Measurements from ENCODE around the gene SLC39A7.

Gene SLC39A7

GRCh38 chr6:33171016-33171879 lies 29.4 kb upstream of the SLC39A7 start:
- DNase-seq, result no peak

- no peak for DNase-seq
These were observed 28.6 kb upstream of the SLC39A7 start for GRCh38 chr6:33171880-33172687.

DNA sequence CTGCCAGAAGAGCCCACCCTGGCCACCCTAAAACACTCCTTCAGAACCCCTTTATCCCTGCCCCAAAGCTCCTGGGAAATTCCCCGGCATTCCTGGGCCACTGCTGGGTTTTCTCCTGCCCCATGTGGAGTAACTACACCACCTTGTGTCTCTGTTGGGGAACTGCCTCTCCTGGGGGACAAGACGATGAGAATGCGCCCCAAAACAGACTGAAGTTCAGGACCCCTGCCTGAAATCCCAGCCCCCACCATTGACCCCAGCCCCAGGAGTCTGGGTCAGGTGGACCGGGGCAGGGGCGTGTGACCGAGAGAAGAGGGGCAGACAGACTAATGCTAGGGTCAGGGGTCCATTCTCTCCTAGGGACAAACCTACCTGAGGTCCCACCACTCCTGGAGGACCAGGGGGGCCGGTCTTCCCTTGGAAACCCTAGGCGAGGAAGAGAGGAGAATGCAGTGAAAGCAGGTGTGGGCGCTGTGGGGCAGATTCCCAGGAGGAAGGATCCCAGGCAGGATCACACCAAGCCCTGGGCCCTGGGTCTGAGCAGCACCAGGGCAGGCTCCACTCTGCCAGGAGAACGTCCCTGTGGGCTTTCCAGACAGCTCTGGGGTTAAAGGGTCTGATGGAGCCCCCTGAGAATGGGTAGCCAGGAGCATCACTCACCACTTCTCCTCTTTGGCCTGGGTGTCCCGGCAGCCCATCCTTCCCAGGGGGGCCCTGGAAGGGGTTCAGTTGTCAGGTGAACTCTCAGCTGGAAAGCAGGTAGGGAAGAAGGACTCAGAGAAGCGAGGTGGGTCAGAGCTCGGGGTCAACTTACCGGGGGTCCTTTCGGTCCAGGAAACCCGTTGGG lies 27.8 kb upstream of the SLC39A7 start:
- peak; percentile 25 for DNase-seq

DNA sequence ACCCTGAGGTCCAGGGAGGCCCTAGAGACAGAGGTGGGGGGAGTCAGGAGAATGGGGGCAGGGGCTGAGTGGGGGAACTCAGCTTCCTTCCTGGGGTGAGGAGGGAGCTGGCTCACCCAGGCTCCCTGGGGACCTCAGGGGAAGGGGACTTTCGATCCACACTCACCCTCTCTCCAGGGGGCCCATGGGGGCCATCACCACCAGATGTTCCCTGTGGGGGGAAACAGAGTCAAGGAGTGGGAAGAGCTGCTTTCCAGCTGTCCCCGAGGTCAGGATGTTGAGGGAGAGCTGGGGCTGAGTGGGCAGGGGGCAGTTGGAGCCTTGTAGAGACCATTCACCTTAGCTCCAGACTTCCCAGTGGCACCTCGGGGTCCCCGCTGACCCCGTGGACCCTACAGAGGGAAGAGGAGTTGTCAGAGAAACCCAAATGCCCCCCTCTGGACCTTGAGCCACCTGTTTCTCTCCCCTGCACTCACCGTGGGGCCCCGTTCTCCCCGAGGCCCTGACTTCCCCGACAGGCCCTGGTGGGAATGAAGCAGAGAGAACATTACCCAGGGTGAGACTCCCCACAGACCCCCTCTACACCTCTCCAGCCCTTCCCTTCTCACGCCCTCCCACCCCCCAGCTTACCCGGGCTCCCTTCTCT lies 27.0 kb upstream of the SLC39A7 start:
- DNase-seq, result no peak

GRCh38 chr6:33174784-33175183 lies 25.9 kb upstream of the SLC39A7 start:
- no peak for DNase-seq

GRCh38 chr6:33175436-33176069 lies 25.1 kb upstream of the SLC39A7 start:
- DNase-seq, result peak; percentile 16

- DNase-seq, result no peak
These were observed 23.8 kb upstream of the SLC39A7 start for GRCh38 chr6:33176906-33177305.

GRCh38 chr6:33177552-33178446 lies 22.9 kb upstream of the SLC39A7 start:
- no peak for DNase-seq

GRCh38 chr6:33178755-33179475 lies 21.8 kb upstream of the SLC39A7 start:
- DNase-seq, result no peak

DNA sequence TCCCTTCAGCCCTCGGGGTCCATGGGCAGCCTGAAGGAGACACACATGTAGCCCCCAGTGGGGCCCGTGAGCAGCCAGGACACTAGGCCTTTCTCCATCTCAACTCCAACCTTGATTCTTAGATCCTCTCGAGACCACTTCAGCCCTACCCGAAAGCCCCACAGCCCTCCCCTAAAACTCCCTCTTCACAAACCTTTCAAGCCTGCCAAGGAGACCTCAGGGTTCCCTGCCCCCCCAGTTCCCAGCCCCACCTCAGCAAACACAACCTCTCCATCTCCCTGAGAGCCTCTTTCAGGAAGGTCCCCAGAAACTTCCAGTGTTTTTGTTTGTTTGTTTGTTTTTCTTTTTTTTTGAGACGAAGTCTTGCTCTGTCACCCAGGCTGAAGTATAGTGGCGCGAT lies 19.5 kb upstream of the SLC39A7 start:
- DNase-seq, result no peak

DNA sequence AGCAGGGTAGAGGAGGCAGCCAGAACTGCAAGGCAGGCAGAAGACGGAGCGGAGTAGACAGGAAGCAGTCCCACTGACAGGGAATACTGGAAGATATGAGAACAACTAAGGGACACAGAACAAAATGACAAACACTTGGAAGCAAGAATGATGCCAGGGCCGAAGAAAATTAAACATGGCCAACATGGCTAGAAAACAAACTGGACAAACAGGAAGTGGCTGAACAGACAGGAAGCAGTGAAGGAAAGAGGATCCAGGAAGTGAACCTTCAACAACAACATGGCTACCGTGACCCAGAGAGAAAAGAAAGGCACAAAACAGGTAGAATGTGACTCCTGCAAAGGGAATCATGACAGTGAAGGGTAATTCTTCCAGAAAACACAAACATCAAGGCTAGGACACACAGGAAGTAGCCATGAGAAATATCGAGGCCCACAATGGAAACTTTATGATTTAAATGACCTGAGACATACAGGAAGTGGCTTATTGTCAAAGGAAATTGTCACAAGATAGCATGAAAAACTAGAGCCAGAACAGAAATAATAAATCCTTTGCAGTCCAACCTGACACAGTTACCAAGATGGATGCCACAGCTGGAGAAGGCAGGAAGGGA lies 17.5 kb upstream of the SLC39A7 start:
- no peak for DNase-seq

- no peak for DNase-seq
These were observed 15.5 kb upstream of the SLC39A7 start for GRCh38 chr6:33185190-33185589.

DNA sequence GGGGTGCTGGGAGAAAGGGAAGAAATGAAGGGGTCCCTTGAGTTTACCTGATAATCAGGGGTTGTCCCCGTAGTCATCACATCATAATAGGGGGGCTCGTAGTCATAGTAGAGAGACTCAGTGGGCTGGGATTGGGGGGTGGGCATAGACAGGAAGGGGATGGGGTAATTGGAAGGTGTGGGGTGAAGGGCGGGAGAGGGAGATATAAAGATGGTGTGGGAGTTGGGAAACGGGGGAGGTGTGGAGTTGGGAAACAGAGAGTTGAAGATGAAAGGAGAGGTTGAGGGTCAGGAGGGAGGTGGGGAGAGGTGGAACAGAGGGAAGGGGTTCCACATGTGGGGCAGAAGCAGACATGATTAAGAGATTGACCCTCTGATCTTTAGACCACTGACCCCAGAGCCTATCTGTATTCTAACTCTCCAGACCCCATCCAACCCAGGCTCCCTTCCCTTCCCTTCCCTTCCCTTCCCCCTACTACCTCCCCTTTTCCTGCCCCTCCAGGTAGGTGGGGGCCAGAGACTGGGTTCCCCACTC lies 14.9 kb upstream of the SLC39A7 start:
- no peak for DNase-seq

DNA sequence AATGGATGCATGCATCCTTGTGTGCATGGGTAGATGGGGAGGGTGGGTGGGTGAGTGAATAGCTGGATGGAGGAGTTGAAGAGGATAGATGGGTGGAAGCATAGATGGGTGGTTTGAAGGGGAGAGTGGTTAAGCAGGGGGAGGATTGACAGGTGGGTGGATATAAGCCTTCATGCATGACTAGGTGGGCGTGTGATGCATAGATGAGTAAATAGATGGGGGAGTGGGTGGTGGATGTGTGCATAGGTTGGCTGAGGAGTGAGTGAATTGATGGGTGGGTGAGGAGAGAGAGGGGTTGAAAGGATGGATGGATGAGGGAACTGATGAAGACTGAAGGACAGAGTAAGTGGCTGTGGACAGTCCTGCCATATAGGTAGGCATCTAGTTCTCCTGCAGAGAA lies 12.9 kb upstream of the SLC39A7 start:
- DNase-seq, result no peak

- DNase-seq, result no peak
These were observed 11.5 kb upstream of the SLC39A7 start for GRCh38 chr6:33189164-33189563.

DNA sequence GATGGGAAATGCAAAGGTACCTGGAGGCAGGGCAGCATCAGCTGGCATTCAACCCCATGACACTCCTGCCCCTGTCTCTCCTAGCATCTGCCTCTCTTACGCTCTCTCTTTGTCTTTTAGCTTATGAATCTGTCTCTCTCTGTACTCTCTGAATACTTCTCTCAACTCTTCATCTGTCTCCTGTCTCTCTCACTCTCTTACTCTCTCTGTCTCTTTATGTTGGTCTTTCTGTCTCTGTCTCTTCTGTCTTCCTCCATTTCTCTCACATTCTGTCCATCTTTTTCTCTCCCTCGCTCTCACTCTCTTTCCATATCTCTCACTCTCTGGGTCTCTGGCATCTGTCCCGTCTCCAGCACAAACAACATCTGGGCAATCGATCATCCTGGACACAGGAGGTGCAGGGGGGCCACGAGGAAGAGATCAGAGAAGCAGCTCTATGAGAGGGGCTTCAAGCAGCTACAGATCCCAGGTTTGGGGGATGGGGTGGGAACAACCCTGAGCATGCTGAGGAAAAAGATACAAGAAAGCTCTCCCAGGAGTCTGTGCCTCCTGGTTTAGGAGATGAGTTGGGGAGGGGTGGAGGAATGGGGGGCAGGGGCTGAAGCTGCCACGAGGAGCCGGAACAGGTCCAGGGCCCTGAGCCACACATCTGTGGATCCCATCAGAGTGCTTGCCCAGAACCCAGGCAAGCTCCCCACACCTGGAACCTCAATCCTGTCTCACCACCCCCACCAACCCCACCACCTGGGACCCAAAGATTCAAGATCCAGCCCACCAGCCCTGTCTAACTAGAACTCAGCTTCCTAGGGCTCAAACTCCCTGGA lies 10.8 kb upstream of the SLC39A7 start:
- no peak for DNase-seq

DNA sequence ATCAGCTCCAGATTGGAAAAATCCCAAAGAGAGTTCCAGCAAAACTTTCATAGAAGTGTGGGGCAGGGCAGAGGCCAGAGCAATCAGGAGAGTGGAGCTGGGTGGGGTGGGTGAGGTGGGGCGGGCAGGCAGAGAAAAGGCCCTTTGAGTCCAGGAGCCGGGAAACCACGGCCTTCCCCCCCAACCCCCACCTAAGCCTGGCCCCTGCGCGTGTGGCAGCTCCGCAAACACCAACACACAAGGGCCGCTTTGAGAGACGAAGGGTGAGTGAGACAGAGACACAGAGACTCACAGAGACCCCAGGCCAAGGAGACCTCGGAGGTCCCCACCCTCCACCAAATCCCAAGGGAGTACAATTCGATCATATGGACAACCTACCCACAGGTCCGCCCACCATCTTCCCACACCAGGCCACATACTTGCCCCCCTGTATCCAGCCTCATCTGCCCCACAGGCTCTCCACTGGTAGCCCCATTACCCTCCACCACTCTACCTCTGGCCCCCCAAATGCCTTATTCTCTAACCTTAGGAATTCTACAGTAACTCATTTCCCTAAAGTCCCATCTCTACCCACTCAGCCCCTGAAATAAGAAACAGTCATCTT lies 10.1 kb upstream of the SLC39A7 start:
- no peak for DNase-seq

DNA sequence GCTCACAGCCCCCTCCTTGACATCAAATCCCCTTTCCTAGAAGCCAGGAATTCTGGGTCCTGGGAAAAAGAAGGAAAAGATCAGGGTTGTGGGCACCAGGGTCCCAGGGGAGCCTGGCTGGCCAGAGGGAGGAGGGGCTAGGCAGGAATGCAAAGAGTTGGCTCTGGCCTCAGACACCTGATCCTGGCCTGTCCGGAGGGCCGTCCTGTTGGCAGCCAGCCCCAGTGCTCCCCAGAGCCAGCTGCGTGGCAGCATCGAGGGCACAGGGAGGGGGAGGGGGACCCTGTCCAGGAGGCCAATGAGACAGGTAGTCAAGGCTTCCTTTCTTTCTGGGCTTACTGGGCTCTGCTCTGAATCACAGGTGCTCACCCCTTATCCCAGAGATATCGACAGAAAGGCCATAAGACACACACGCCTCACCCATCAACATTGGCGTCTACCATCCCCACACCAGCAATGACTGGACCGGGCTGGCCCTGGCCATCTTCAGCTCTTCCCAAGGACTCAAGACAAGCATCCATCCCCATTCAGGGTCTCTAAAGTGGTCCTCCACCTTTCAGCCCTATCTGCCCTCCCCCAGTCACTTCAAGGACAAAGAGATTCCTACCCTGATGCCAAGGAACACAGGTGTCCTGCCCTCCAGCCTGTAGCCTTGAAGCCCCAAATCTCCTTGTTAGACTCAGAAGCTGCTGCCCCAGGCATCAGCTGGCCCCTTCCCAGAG lies 9.1 kb upstream of the SLC39A7 start:
- no peak for DNase-seq

Data from NCI-H82 (cell line).